Choroid plexus epithelial cell (primary cell): Measurements from ENCODE around the gene ERO1A.
A peak's percentile ranks its signal among the peaks of the same experiment; 100 is the strongest.

Experiments
- DNase-seq: peaks from one replicate; pipeline ENCODE4 v3.0.0-alpha.2; 2010; ENCODE audit warnings: low read depth
- H3K4me3 ChIP-seq: 2 replicates; pipeline ENCODE4 v1.5.1; 2011; ENCODE audit warnings: low read depth, mild to moderate bottlenecking, control low read depth, low read length, moderate library complexity
- TF ChIP-seq, protein P1 (sequence below): conservative IDR thresholded peaks from 2 replicates; pipeline ENCODE4 v1.5.1; 2011; ENCODE audit warnings: low read depth, mild to moderate bottlenecking, control low read depth, inconsistent platforms, low read length, moderate library complexity

ERO1A gene

DNA sequence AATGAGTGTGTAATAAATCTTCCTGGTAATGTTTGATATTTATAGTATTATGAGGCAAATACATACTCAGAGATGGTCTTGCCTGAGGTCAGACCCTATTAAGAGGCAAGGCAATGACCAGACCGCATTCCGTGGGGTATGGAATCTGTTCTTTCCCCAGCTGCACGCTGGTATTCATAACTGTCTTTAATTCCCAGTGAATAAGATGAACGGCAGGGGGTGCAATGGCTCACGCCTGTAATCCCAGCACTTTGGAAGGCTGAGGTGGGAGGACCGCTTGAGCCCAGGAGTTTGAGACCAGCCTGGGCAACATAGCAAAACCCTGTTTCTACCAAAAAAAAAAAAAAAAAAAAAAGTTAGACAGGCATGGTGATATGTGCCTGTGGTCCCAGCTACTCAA is 44.6 kb downstream of the ERO1A start:
- DNase-seq: peak; percentile 5
- H3K4me3 ChIP-seq: no peak overlapping the region
- TF ChIP-seq, protein P1, sequence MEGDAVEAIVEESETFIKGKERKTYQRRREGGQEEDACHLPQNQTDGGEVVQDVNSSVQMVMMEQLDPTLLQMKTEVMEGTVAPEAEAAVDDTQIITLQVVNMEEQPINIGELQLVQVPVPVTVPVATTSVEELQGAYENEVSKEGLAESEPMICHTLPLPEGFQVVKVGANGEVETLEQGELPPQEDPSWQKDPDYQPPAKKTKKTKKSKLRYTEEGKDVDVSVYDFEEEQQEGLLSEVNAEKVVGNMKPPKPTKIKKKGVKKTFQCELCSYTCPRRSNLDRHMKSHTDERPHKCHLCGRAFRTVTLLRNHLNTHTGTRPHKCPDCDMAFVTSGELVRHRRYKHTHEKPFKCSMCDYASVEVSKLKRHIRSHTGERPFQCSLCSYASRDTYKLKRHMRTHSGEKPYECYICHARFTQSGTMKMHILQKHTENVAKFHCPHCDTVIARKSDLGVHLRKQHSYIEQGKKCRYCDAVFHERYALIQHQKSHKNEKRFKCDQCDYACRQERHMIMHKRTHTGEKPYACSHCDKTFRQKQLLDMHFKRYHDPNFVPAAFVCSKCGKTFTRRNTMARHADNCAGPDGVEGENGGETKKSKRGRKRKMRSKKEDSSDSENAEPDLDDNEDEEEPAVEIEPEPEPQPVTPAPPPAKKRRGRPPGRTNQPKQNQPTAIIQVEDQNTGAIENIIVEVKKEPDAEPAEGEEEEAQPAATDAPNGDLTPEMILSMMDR: peak; percentile 23

DNA sequence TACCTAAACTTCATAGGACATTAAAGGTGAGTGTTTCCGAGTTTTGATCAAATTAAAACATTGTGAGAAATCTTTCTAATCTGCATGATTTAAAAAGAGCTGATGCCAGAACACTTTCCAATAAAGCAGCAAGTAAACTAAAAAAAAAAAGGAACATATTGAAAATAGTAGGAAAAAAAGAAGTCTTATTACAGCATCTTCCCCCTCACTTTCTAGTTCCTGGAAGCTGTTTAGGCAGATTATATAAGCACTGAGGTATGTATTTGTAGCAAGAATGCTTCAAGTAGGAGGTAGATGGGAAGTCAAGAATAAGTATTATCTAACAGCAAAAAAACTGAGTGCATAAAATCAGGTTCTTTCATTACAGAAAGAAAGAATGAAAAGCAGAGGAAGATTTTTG is 45.8 kb downstream of the ERO1A start:
- TF ChIP-seq, protein P1: no peak
- H3K4me3 ChIP-seq: no peak overlapping the region
- peak; percentile 3 for DNase-seq

DNA sequence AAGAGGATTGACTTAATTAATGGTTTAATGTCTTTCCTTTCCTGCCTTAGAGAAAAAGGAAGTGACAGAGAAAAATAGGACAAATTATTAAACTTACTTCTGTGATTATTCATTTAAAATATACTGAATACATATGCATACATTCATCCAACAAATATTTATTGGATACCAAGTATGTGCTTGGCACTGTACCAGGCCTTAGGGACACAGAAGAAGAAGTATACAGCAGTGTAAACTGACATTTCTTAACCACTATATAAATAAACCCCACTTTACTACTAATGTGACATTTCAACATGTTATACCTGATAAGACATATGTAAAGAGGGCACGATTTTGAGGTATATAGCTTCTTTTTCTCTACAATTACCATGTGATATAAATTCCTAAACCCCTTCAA is 53.6 kb downstream of the ERO1A start:
- TF ChIP-seq, protein P1: no peak
- DNase-seq: no peak

DNA sequence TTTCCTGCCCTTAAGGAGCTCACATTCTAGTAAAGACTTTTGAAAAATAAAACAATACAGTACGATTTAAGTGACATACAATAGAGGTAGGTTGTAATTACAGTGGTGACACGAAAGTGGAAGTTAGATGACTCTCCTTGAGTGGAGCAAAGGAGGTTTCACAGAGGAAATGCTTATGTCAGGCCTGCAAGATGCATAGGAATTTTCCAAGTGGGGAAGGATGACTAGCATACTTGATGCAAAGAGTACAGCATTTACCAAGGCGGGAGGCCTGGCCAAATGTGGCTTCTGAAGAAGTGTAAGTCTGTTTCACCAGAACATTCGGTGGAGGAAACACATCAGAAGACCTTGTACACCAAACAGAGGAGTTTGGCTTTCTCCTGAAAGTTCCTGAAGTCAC is 55.2 kb downstream of the ERO1A start:
- H3K4me3 ChIP-seq: no peak overlapping the region
- DNase-seq: no peak
- TF ChIP-seq, protein P1: no peak

More for the DNA sequence above, 53.6 kb downstream of the ERO1A start:
- H3K4me3 ChIP-seq: no peak overlapping the region

DNA sequence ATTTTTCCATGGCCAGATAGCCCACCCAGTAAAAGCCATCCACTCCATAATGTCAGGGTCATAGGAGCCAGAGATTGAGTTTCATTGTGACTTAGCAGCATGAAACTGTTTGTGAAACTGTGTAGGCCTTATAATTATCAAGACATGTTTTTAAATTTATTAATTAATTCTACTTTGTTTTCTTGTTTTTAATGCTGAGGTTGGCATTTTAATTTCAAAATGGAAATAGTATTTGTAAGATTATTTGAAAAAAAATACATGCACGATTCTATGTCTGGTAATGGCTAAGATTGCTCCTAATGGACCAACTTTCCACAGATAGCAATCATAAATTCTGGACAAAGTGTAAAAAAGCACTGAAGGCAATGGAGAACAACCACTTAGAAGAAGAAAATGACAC is 75.7 kb downstream of the ERO1A start:
- DNase-seq: no peak
- TF ChIP-seq, protein P1: no peak
- no peak overlapping the region for H3K4me3 ChIP-seq

DNA sequence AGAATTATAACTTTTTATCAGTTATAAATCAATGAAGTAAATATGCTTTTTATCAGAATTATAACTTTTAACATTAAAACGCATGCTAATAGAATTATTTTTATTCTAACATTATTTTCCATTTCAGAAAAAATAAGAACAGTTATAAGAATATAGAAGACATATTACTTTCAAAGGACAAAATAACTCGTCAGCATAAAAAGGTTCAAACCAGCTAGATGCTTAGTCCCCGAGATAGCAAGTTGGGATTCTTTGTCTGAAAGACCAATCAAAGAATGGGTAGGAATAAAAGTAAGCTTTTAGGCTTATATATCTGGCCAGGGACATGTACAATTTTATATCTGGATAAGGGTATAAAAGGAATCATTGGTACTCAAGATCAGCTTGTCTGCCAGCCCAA is 76.8 kb downstream of the ERO1A start:
- H3K4me3 ChIP-seq: no peak overlapping the region
- TF ChIP-seq, protein P1: no peak
- DNase-seq: no peak

DNA sequence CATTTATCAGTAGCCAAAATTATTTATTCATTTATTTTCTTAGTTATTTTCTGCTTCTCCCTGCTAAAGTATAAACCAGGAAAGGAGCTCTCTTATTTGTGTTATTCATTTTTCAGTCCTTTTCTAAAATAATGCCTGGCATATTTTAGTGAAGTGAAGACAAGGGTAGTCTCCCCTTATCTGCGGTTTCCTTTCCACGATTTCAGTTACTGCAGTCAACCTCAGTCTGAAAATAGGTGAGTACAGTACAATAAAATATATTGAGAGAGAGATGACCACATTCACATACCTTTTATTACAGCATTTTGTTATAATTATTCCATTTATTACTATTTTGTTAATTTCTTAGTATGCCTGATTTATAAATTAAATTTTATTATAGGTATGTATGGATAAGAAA is 85.2 kb downstream of the ERO1A start:
- H3K4me3 ChIP-seq: no peak overlapping the region
- TF ChIP-seq, protein P1: no peak
- DNase-seq: no peak
